ENCODE data around the gene TNRC6B.

GRCh38 chr22:40147388-40148176, 30.1 kb upstream of the TNRC6B start:
- TF ChIP-seq EP300 (IDR thresholded peaks at IDR 0.05) (no peak), POLR2A (IDR thresholded peaks at IDR 0.05) (no peak)

Data from tibial nerve (tissue), 3 donors.